RWPE1 (cell line): Measurements from ENCODE around the gene POU2F3.

ENCODE experiments used
- CTCF ChIA-PET: fragments of 350-600 bp; sonication (Branson Sonifier 250); formaldehyde crosslinking; extraction: SDS; loops from one replicate; lab custom pipeline; 2021; lab: Yijun Ruan, JAX
- POLR2A ChIA-PET: fragments of 400-600 bp; formaldehyde crosslinking; extraction: SDS; loops from one replicate; lab custom pipeline; 2020; ENCODE audit warnings: antibody characterized with exemption; ENCODE audit not compliant: low non-redundant PET; lab: Yijun Ruan, JAX
- DNase-seq: peaks from one replicate; pipeline ENCODE4 v3.0.0; 2012; ENCODE audit warnings: low spot score
- H3K27ac ChIP-seq: fragments of 450-650 bp; 2 replicates; pipeline ENCODE4 v1.5.1; 2017
- CTCF ChIP-seq: fragments of 450-650 bp; conservative IDR thresholded peaks from 2 replicates; pipeline ENCODE4 v1.5.1; 2017; ENCODE audit warnings: low read depth, mild to moderate bottlenecking

The POU2F3 gene

GRCh38 chr11:120350637-120351036, 110.7 kb downstream of the POU2F3 start:
- ChIA-PET CTCF (no interaction called here), POLR2A (no interaction called here)
- no peak overlapping the region for H3K27ac ChIP-seq
- no peak for DNase-seq
- TF ChIP-seq CTCF = no peak

- DNase-seq = no peak
- no peak for TF ChIP-seq CTCF
- POLR2A ChIA-PET = no interaction called here
- CTCF ChIA-PET = no interaction called here
- no peak overlapping the region for H3K27ac ChIP-seq
Observed at GRCh38 chr11:120352405-120352804, 112.5 kb downstream of the POU2F3 start.

GRCh38 chr11:120354068-120354467, 114.1 kb downstream of the POU2F3 start:
- DNase-seq = no peak
- CTCF ChIA-PET = no interaction called here
- TF ChIP-seq CTCF = no peak
- POLR2A ChIA-PET = no interaction called here
- H3K27ac ChIP-seq = no peak overlapping the region

- no peak overlapping the region for H3K27ac ChIP-seq
- ChIA-PET POLR2A (no interaction called here), CTCF (no interaction called here)
- no peak for TF ChIP-seq CTCF
- no peak for DNase-seq
Observed at GRCh38 chr11:120354779-120355178, 114.8 kb downstream of the POU2F3 start.

GRCh38 chr11:120357620-120358019, 117.7 kb downstream of the POU2F3 start:
- ChIA-PET CTCF (no interaction called here), POLR2A (no interaction called here)
- no peak for TF ChIP-seq CTCF

GRCh38 chr11:120358729-120359128, 118.8 kb downstream of the POU2F3 start:
- ChIA-PET POLR2A (no interaction called here), CTCF (interaction anchor here (0.6 kb wide), 1 partner anchor 60 kb away, joined by 3 read pairs; no protein-coding TSS in a partner anchor)

More at GRCh38 chr11:120357620-120358019, 117.7 kb downstream of the POU2F3 start:
- no peak overlapping the region for H3K27ac ChIP-seq
- no peak for DNase-seq

More at GRCh38 chr11:120358729-120359128, 118.8 kb downstream of the POU2F3 start:
- H3K27ac ChIP-seq = no peak overlapping the region
- TF ChIP-seq CTCF = no peak
- DNase-seq = no peak
